Ishikawa (cell line): ENCODE results near the gene KCNA3.

Experiments
- CEBPB ChIP-seq: IDR thresholded peaks from 2 replicates; pipeline ENCODE4 v1.6.1; 2012
- CREB1 ChIP-seq: IDR thresholded peaks from 2 replicates; pipeline ENCODE4 v1.6.1; 2012; ENCODE audit warnings: low read depth
- EP300 ChIP-seq: IDR thresholded peaks from 2 replicates; pipeline ENCODE4 v1.6.1; 2012; ENCODE audit warnings: borderline replicate concordance
- FOXM1 ChIP-seq: IDR thresholded peaks from 2 replicates; pipeline ENCODE4 v1.6.1; 2012; ENCODE audit warnings: low read depth, borderline replicate concordance
- TAF1 ChIP-seq: IDR thresholded peaks from 2 replicates; pipeline ENCODE4 v1.6.1; 2012; ENCODE audit warnings: low read depth, mild to moderate bottlenecking
- TEAD4 ChIP-seq: IDR thresholded peaks from 2 replicates; pipeline ENCODE4 v1.6.1; 2012
- YY1 ChIP-seq: IDR thresholded peaks from 2 replicates; pipeline ENCODE4 v1.6.1; 2012; ENCODE audit warnings: low read depth
- TF ChIP-seq, protein P1 (sequence below): IDR thresholded peaks from 2 replicates; pipeline ENCODE4 v1.6.1; 2012

DNA sequence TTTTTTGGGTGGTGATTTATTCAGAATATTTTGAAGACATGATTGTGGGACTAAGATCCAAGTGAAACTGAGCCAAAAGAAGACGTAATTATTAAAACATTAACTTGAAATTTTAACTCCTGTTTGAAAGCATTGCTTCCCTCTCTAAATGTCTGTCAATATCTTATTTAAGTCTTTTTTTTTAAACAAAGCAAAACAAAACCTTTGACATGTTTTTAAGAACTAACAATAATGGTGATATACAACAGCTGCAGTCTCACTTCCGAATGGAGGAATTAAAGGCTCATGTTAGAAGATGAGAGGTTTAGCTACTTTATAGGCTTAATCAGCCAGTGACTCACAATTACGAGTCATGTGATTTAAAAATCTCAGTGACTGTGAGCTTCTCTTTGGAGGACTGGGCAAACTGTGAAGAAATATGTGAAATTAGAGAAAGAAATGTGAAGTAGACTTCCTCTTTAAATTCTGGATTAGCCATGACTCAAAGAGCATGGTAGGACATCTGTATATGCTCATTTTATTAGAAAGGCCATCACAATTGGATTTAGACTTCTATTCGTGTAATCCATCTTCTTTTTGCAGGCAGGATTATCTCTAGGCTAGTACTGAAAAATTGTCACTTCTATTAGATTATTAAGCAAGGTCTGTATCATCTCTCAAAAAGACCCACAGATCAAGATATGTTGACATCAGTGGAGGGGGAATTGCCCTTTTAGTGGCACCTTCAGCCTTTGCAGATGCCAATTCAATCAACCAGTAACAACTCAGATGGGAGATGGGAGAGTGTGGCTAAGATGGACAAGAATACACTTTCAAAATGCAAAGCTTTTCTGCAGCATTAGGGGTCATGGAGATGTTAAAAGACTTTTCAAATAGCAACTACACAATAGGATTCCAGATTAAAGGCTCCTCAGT lies 28.7 kb downstream of the KCNA3 start:
- TF ChIP-seq TEAD4, result no peak
- no peak for TF ChIP-seq CREB1
- no peak for TF ChIP-seq TAF1
- TF ChIP-seq FOXM1, result no peak
- no peak for TF ChIP-seq EP300
- TF ChIP-seq YY1, result no peak
- TF ChIP-seq CEBPB, result no peak
- TF ChIP-seq, protein P1, sequence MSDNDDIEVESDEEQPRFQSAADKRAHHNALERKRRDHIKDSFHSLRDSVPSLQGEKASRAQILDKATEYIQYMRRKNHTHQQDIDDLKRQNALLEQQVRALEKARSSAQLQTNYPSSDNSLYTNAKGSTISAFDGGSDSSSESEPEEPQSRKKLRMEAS, result no peak
